GM12864 (cell line): Measurements from ENCODE around the gene ARHGEF40.

ENCODE experiments used
- DNase-seq: peaks from one replicate; pipeline ENCODE4 v3.0.0-alpha.2; 2011; ENCODE audit warnings: low read depth
- H3K4me3 ChIP-seq: 2 replicates; pipeline ENCODE4 v1.5.1; 2011; ENCODE audit warnings: mild to moderate bottlenecking, low read depth, low read length, control low read depth
- TF ChIP-seq, protein P1 (sequence below): IDR thresholded peaks from 2 replicates; pipeline ENCODE4 v1.5.1; 2011; ENCODE audit warnings: low read depth, mild to moderate bottlenecking, moderate library complexity, low read length, control low read depth, inconsistent platforms; ENCODE audit errors: missing control alignments

Gene ARHGEF40

DNA sequence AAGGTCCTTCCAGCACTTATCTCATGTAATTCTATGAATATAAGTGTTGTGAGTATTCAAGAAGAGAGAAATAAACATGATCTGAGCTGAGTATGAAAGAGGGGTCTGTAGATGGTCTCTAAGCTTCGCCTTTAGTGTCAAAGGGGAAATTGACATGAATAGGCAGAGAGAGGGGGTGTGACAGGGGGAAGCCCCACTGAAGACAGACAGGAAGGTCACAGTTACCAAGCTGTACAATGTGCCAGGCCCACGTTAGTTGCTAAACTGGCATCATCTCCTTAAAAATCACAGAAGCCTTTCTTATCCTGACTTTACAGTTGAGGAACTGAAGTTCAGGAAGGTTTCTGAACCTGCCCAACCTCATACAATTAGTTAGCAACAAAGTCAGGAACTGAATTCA lies 7.6 kb downstream of the ARHGEF40 start:
- no peak overlapping the region for H3K4me3 ChIP-seq
- DNase-seq: no peak
- TF ChIP-seq, protein P1, sequence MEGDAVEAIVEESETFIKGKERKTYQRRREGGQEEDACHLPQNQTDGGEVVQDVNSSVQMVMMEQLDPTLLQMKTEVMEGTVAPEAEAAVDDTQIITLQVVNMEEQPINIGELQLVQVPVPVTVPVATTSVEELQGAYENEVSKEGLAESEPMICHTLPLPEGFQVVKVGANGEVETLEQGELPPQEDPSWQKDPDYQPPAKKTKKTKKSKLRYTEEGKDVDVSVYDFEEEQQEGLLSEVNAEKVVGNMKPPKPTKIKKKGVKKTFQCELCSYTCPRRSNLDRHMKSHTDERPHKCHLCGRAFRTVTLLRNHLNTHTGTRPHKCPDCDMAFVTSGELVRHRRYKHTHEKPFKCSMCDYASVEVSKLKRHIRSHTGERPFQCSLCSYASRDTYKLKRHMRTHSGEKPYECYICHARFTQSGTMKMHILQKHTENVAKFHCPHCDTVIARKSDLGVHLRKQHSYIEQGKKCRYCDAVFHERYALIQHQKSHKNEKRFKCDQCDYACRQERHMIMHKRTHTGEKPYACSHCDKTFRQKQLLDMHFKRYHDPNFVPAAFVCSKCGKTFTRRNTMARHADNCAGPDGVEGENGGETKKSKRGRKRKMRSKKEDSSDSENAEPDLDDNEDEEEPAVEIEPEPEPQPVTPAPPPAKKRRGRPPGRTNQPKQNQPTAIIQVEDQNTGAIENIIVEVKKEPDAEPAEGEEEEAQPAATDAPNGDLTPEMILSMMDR: no peak

DNA sequence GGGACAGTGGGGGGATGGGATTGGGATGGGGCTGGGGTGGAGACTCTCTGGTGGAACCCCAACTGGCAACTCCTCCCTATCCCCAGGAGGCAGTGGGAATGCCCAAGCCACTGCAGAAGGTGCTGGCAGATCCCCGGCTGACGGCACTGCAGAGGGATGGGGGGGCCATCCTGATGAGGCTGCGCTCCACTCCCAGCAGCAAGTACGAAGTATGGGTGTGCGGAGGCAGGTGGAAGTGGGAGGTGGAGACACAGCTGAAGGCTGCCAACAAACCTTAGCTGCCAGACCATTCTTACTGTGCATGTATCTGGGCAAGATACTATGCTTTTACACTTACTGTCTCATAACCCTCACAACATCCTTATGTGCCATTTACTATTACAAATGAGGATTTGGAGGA lies 8.2 kb downstream of the ARHGEF40 start:
- TF ChIP-seq, protein P1: no peak
- H3K4me3 ChIP-seq: no peak overlapping the region
- DNase-seq: no peak

DNA sequence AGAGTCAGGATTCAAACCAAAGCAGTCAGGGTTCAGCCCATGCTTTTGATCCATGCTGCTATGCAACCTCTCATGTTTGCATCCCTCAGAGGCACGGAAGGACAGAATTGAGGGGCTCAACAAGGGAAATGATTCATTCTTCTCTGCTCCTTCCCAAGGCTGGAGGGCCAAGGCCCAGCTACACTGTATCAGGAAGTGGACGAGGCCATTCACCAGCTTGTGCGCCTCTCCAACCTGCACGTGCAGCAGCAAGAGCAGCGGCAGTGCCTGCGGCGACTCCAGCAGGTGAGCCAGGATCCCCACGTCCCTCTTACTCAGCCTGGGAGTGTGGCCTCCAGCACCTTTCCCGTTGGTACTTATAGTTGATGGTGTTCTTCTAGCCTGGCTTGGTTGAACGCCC lies 8.6 kb downstream of the ARHGEF40 start:
- DNase-seq: no peak
- no peak overlapping the region for H3K4me3 ChIP-seq
- TF ChIP-seq, protein P1: no peak

DNA sequence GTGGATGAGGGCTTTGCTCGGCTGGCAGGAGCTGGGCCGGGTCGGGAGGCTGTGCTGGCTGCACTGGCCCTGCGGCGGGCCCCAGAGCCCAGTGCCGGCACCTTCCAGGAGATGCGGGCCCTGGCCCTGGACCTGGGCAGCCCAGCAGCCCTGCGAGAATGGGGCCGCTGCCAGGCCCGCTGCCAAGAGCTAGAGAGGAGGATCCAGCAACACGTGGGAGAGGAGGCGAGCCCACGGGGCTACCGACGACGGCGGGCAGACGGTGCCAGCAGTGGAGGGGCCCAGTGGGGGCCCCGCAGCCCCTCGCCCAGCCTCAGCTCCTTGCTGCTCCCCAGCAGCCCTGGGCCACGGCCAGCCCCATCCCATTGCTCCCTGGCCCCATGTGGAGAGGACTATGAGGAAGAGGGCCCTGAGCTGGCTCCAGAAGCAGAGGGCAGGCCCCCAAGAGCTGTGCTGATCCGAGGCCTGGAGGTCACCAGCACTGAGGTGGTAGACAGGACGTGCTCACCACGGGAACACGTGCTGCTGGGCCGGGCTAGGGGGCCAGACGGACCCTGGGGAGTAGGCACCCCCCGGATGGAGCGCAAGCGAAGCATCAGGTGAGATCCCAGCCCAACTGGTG lies 11.5 kb downstream of the ARHGEF40 start:
- H3K4me3 ChIP-seq: no peak overlapping the region
- no peak for DNase-seq
- TF ChIP-seq, protein P1: no peak

DNA sequence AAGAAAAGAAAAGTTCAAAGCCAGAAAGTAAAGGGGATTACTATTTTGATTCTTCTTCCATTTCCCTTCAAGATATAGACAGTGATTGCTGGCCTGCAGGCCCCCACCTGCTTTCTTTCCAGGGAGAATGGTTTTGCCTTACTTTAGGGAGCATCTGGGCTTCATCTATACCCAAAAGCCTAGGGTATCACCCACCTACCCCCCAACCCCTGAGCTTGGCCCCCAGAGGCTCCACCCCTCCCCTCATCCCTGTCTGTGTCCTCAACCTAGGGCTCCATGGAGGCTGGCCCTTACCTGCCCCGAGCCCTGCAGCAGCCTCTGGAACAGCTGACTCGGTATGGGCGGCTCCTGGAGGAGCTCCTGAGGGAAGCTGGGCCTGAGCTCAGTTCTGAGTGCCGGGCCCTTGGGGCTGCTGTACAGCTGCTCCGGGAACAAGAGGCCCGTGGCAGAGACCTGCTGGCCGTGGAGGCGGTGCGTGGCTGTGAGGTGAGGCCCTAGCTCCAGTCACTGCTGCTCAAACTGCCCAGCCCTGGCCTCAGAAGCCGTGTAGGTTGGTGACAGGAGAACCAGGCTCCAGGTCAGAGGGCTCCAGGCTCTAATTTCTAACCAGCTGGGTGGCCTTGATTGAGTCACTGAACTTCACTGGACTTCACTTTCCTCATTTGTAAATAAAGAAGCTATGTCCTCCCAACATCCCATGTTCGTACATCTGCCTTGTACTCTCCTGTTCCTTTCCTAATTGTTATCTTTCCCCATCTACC lies 13.6 kb downstream of the ARHGEF40 start:
- H3K4me3 ChIP-seq: no peak overlapping the region
- TF ChIP-seq, protein P1: no peak
- no peak for DNase-seq

DNA sequence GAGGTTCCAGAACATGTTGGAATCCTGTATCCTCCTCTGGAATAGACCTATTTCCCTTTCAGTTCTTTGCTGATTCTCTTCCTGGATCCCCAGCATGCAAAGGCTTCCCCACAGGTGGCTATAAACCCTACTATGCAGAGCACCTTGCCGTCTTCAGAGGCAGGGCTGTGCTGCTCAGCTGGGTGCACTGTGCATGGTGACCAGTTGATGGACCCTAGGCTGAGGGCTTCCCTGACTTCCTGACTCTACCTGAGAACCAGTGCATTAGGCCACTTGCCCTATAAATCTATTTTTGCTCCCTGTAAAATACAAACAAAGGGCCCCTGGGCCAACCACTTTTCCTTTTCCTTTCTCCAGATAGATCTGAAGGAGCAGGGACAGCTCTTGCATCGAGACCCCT lies 14.3 kb downstream of the ARHGEF40 start:
- TF ChIP-seq, protein P1: no peak
- DNase-seq: no peak
- H3K4me3 ChIP-seq: no peak overlapping the region
